HK-2 (cell line): Measurements from ENCODE around the gene PITPNM3.

Source experiments
- DNase-seq: peaks from one replicate; pipeline ENCODE4 v3.0.0-alpha.2; 2018; ENCODE audit not compliant: unreplicated experiment

The PITPNM3 gene

DNA sequence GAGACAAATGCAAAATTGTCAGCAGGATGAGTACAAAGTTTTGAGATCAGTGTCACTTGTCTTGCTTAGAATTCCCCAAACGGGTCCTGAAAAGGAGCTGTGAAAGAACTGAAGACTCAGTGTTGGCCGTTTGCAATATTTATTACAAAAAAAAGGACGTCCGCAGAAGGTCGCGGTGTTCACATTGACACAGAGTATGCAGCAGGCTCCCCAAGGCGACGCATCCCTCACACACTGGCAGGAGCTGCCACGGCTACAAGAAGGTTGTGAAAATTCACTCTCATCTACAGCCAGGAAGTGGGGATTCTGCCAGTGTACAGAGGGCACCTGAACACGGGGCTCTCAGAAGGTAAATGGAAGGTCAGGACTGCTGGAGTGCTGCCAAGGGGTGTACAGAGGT, 147.6 kb downstream of the PITPNM3 start:
- DNase-seq, result no peak

DNA sequence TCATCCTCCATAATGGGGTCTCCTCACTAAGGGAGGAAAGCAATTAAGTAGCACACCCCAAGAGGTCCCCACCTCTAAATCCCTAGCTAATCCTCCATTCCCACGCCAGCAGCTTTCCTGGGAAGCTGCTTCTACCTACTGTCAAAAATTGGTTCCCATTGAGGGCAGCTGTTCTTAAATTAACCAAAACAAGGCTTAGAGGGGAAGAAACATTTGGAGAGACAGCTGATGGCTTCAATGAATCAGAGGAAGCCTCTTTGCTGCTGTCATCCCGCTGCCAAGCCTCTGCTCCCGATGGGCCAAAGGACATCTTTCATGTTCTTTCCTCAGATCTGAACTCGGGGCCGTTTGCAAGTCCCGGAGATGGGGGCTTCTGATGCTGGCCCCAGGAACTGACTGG, 148.1 kb downstream of the PITPNM3 start:
- no peak for DNase-seq

DNA sequence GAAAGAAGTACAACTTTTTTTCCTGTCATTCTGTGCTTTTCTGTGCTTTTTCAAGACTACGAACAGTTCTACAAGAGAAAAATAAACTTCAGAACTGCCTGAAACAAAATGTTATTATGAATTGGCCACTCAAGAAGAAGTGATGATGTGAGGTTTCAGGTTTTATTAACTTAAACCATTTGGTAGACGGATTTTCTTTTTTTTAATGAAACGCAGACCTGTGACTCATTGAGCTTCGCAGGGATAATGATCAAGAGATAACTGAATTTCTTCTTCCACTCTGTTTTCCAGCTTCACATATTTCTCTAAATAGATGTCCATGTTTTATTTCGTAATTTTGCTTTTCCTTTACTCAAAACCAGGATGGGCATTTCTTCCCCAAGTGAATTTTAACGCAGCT, 154.1 kb downstream of the PITPNM3 start:
- no peak for DNase-seq
